Keratinocyte (primary cell): ENCODE results near the gene WDR26.

ENCODE experiments used
- EZH2 ChIP-seq: IDR thresholded peaks from one replicate; pipeline ENCODE4 v1.6.1; 2012; ENCODE audit warnings: inconsistent platforms, mild to moderate bottlenecking, low read length, moderate library complexity
- TF ChIP-seq, protein P1 (sequence below), 3 experiments: IDR thresholded peaks in 1 of 3; conservative IDR thresholded peaks in 1 of 3; optimal IDR thresholded peaks in 1 of 3; 2 replicates in 2 of 3; 3 replicates in 1 of 3; pipeline versions ENCODE3 to v1.5.1; 2011; ENCODE audit warnings: low read length in 3 of 3, mild to moderate bottlenecking in 3 of 3, moderate library complexity in 2 of 3, control low read depth in 1 of 3, inconsistent platforms in 1 of 3; ENCODE audit not compliant: insufficient read depth in 2 of 3; ENCODE audit errors: extremely low read depth in 1 of 3

DNA sequence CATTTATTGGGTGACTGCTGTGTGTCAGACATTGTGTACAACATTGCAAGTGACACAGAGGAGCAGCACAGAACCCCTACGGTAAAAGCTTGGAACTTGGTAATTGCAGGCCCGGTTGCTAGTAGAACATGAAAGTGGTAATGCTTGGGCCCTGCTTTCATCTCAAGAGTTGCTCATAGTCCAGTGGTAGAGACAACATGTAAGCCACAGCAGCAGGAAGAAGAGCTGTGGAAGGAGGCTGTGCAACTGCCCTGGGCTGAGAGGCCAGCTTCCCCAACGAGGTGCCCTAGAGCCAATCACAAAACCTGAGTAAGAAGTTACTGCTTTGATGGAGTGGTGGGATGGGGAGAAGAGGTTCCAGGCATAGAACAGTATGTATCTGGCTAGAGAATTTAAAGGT is 59.5 kb downstream of the WDR26 start:
- TF ChIP-seq, protein P1, sequence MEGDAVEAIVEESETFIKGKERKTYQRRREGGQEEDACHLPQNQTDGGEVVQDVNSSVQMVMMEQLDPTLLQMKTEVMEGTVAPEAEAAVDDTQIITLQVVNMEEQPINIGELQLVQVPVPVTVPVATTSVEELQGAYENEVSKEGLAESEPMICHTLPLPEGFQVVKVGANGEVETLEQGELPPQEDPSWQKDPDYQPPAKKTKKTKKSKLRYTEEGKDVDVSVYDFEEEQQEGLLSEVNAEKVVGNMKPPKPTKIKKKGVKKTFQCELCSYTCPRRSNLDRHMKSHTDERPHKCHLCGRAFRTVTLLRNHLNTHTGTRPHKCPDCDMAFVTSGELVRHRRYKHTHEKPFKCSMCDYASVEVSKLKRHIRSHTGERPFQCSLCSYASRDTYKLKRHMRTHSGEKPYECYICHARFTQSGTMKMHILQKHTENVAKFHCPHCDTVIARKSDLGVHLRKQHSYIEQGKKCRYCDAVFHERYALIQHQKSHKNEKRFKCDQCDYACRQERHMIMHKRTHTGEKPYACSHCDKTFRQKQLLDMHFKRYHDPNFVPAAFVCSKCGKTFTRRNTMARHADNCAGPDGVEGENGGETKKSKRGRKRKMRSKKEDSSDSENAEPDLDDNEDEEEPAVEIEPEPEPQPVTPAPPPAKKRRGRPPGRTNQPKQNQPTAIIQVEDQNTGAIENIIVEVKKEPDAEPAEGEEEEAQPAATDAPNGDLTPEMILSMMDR (optimal IDR thresholded peaks at IDR 0.05 in 1 of 3, IDR thresholded peaks at IDR 0.05 in 1 of 3, conservative IDR thresholded peaks at IDR 0.05 in 1 of 3; ENCODE audit: extremely low read depth in 1 of 3, insufficient read depth in 2 of 3, low read length in 3 of 3): no peak
- no peak for TF ChIP-seq EZH2
